GM19351 (cell line): ENCODE data around the gene RIN1.

Experiments
- ATAC-seq: cut with Tn5 transposase; IDR thresholded peaks from one replicate; pipeline ENCODE4 v1.9.1; 2021; ENCODE audit warnings: mild to moderate bottlenecking, moderate library complexity; ENCODE audit not compliant: unreplicated experiment

The RIN1 gene

GRCh38 chr11:66284526-66285078 is 51.6 kb downstream of the RIN1 start:
- no peak for ATAC-seq

GRCh38 chr11:66283461-66284105 is 52.7 kb downstream of the RIN1 start:
- ATAC-seq: no peak

DNA sequence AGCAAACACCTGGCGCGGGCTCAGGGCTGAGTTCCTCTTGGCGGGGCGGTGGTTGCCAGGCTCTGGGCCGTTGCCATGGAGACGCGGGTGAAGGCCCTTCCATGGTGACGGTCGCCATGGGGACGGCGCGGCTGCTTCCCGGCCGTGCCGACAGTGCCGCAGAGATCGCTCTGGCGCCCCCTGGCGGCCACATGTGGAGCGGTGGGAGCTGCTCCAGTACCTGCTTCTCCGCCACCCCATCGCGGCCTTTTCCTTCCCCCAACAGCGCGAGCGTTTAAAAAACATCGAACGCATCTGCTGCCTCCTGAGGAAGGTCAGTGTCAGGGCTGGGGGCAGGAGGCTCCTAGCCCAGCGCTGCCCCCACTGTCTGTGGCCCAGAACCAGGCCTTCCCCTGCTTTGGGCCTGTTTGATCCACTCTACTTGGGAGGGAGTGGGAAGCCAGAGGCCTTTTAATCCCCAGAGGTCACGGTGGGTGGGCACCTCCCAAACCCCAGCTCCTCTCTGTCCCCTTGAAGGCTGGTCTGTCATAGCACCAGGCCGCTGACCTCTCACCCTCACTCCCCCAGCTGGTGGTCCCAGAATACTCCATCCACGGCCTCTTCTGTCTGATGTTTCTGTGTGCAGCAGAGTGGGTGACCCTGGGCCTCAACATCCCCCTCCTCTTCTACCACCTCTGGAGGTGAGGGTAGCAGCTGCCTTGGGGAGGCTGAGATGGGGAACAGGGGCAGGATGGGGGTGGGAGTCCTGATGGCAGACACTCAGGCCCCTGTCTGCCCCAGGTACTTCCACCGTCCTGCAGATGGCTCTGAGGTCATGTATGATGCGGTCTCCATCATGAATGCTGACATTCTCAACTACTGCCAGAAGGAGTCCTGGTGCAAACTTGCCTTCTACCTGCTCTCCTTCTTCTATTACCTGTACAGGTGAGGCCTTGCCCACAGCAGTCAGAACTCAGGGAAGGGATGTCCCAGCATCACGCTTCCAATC is 53.5 kb downstream of the RIN1 start:
- ATAC-seq: peak; percentile 90
